NOMO-1 treated with dmso at 0.1 percent for 144 hours (cell line): ENCODE results near the gene MPP2.
"Not testable (repeated sequence)": the region's sequence is repeated elsewhere in the genome, so short reads cannot be mapped to it uniquely, and the experiment has no call there.

Experiments used
- DNase-seq: peaks from one replicate; lab custom pipeline; 2025; ENCODE audit not compliant: unreplicated experiment; lab: John Stamatoyannopoulos, UW

MPP2 gene

DNA sequence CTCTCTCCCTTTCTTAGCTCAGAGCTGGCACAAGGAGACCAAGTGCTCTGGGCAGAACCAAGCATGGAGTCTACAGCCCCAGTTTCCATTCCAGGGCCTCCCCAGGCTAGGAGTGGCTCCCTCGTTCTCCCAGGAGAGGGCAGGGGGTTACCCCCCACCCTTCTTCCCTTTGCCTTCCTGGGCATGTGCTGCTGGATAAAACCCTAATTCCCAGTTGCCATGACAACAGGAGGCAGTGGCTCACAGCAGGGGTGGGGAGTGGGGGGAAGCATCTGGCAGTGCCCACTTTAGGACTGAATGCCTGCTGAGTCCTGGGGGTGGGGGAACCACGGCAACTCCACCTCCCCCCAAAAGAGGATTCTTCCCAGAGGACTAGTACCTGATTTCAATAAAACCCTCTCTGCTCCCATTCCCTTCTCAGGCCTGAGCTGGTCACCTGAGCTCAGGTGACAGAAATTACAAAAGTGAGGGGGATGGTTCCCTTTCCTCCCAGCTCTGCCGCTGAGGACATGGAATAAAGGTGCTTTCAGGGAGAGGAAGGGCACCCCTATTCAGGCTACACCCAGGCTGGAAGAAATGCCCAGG is 1.8 kb downstream of the MPP2 start:
- DNase-seq, result no peak

GRCh38 chr17:43901861-43902589 is 5.3 kb downstream of the MPP2 start:
- DNase-seq, result no peak

GRCh38 chr17:43900858-43901754 is 6.2 kb downstream of the MPP2 start:
- DNase-seq, result no peak

DNA sequence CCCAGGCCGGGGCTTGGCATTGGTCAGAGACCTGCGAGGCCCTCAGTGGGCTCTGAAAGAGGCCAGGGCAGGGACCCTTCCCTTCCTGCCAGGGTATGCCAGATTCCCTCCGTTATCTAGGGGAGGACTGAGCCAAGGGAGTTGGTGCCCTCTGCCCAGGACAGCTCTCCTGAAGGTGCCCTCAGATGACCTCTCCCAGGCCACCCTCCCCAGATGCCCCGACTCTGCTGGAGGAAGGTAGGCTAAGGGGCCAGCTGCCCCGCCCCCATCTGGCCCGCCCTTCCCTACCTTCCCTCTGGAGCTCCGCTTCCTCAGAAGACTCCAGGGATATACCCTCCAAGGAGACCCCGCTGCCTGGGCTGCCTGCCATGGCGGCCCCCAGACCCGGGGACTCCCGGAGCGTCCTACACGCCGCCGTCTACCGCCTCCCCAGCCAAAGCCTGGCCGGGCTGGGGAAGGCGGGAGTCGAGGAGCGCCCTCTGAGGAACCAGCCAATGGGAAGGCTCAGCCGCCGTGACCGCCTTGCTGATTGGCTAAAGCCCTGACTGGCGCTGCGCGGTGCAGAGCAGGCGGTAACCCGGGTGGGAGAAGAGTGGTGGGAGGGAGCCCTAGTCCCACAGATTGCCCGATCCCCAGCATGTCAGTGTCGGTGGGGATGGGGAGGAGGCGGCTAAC is 7.0 kb downstream of the MPP2 start:
- peak; percentile 84 for DNase-seq

DNA sequence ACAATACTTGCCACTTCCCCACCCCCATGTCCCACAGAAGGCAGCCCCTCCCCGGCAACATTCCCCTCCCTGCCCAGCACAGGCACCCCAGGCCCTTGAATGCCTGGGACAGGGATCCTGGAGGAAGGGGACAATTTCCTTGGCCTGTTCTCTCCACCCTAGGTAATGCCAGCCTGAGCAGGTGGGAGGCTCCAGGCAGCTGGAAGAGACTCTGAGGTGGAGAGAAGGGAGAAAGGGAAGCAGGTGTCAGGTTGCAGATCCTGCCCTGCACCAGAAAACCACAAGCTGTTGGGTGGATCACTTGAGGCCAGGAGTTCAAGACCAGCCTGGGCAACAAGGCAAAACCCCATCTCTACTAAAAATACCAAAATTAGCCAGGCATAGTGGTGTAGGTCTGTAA is 8.9 kb downstream of the MPP2 start:
- no peak for DNase-seq

GRCh38 chr17:43897831-43898230 is 9.5 kb downstream of the MPP2 start:
- no peak for DNase-seq

DNA sequence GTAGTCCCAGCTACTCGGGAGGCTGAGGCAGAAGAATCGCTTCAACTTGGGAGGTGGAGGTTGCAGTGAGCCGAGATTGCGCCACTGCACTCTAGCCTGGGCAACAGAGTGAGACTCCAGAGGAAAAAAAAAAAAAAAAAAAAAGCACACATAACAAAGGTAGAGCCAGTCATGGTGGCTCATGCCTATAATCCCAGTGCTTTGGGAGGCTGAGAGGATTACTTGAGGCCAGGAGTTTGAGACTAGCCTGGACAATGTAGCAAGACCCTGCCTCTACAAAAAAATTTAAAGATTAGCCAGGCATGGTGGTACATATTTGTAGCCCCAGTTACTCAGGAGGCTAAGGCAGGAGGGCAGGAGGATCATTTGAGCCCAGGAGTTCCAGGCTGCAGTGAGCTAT is 12.8 kb downstream of the MPP2 start:
- DNase-seq, result not testable (repeated sequence)

GRCh38 chr17:43892647-43892952 is 14.7 kb downstream of the MPP2 start:
- no peak for DNase-seq

GRCh38 chr17:43891851-43892646 is 15.3 kb downstream of the MPP2 start:
- no peak for DNase-seq

GRCh38 chr17:43890240-43890639 is 17.1 kb downstream of the MPP2 start:
- DNase-seq, result no peak

GRCh38 chr17:43888548-43888947 is 18.8 kb downstream of the MPP2 start:
- no peak for DNase-seq

DNA sequence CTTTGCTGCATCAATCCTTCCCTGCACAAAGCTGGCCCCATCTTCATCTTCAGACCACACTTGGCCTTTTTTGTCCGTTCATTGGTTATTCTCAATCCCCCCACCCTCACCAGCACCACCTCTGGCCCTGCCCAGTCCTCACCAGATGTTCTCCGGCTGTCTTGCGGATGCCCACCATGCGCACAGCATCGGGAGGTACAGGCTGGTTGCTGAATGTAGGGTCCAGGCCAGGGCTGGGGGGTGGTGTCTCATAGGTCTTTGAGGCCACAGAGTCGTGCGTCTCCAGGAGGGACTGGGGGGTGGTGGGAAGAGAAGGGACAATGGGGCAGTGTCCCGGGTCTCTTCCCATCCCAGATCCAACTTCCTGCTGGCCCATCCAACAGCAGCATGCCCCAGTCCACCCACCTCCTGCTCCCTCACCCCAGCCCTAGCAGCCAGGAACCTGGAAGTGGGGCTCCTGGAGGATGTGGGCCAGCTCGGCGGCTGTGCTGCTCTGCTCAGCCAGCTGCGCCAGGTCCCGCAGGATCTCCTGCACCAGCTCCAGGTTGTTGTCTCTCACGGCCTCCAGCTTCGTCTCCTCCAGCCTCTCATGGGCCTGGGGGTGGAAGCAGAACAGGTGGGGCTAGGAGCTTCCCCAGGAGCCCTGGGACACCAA is 24.4 kb downstream of the MPP2 start:
- no peak for DNase-seq

DNA sequence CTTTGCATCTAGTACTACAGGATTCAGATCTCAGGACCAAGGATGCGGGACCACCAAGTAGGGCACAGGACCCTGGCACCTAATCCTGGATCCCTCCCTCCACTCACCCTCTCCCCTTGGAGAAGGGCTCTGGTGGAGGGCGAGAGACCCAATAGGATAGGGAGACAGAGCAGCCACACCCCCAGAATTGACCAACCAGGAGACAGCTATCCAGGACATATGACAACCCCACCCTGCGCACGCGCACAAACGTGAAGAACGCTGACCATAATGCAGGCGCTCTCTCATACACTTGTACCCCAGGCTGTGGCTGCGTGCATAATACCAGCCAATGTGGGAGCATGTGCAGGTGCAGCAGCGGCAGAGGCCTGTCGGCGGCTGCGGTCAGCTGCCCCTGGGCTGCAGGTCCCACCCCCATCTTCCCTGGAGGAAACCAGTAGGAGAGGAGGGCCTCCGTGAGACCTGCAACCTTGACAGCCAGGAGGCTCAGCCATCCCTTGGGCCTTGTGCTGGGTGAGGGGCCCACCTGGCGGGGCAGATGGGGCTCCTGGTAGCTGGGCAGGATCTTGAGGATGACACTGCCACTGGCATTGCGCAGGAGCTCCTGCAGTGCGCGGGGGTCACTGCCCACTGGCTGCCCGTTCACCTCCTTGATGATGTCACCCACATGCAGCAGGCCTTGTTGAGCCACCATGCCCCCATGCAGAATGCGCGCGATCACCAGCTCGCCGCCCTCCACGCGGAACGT is 25.4 kb downstream of the MPP2 start:
- DNase-seq, result no peak

DNA sequence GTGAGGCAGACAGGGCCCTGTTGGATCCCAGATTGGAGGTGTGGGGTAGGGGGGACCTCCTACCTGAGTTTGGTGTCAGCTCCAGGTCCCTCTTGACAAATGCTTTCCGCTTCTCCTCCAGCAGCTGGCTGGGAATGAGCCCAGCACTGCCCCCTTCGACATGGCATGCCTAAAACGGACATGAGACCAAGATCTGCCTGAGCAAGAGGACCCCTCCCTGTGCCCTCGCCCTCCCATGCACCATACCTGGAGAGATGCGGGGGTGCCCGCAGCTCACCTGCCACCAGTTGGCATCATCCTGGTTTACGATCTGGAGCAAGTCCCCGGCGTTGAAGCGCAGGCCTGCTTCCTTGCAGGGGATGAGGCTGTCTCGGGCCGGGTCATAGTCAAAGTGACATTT is 26.2 kb downstream of the MPP2 start:
- no peak for DNase-seq

DNA sequence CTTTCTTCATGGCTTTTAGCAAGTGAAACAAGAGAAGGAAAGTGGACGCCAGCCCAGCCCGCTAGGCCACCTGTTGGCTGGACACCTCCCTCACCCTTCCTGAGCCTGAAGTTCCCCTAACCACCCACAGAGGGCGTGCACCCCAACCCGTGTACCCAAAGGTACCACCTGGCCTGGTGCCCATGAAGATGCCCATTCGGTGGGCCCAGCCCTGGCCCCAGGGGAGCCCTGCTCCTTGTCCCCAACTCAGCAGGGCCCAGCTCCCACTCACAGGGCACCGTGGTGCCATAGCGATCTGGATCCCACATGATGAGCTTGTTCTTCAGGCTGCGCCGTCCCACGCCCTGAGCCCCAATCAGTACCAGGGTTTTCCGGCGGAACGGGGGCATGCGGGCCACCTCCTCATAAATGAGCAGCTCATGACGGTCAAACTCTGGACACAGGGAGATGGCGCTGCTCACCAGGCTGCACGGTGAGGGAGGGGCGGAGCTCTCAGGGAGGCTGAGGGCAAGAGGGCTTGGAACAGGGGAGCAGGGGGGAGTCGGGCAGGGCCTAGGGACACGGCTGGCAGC is 26.8 kb downstream of the MPP2 start:
- DNase-seq, result no peak

DNA sequence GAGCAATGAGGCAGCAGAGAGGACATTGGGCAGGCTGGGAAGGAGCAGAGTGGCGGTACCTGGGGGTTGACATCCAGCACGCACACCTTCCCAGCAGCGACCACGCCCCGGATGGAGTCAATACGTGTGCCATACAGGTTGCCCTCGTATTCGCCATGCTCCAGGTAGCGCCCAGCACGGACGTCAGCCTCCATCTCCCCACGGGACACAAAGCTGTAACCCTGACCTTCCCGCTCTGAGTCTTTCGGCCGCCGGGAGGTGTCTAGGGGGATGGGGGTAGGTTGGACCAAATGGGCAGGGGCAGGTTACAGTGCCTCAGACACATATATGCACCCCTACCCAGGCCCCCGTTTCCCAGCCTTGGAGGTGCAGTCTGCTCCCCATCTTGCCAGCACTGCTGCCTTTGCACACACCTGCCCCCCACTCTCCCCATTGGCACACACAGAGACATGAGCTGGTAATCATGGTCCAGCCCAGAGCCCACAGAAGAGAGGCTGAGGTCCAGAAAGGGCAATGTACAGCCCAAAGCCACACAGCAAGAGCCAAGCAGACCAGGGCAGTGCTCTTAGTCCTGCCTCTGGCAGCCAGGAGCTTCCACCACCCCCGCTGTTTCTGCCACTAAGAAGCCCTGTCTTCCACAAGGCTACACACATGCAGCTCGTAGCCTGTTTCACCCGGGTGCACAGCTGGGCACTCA is 27.5 kb downstream of the MPP2 start:
- DNase-seq, result no peak

DNA sequence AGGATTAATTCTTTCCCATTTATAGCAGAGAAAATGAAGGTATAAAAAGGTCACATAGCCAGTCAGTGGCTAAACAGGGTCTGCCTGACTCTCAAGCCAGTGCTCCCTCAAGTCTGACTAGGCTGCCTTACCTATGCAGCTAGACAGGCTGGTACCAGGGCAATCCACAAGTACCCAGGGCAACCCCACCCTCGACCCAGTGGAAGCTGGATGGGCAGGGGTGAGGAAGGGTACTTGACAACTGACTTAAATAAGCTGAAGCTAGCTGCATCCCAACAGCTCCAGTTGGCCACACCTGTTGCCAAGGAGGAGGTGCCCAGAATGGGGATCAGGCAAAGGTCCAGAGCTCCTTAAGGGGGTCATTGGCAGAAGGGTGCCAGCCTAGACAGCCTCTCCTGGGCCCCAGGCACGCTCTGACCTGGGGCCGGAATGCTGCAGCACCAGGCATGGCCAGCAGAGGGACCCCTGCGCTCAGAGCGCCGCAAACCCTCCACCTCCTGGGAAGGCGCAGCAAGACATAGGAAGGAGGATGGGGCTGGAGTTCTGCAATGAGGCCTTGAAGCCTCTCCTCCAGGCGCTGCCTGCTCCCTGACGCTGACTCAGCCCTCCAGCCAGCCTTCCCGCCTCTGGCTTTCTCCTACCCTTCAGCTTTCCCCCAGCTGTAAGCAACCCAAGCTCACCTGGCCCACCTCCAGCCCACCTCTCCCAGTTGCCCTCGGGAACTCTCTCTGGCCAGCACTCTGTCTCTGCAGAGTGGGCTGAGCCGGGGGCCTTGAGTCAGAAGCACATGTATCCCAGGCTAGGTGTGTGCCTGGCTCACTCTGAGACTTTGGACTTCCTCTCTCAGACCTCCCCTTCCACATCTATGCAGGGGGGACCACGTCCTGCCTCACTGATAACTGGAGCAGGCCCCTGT is 28.8 kb downstream of the MPP2 start:
- DNase-seq, result peak; percentile 60
